Activated CD8-positive, alpha-beta memory T cell treated with anti-CD3 and anti-CD28 coated beads, Interleukin-2, amount 50 U/mL, for 1 hour (primary cell): ENCODE measurements around the gene CD6.
"Not testable (repeated sequence)": the region's sequence is repeated elsewhere in the genome, so short reads cannot be mapped to it uniquely, and the experiment has no call there.

Source experiments
- DNase-seq: peaks from one replicate; pipeline ENCODE4 v3.0.0-alpha.2; 2020; ENCODE audit errors: extremely low read depth

Gene CD6

DNA sequence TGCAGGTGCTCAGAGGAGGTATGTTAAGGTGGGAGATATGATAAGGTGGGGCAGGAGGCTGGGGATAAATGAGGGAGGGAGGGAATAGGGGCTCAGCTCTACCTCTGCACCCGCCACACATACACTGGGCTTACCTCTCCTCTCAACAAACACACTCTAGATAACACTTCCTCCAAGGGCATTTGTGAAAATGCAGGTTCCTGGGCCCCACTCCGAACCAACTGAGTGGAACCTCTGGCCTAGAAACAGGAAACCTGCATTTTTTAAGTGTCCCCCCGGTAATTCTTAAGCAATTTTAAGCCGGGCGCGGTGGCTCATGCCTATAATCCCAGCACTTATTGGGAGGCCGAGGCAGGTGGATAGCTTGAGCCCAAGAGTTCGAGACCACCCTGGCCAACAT is 84.3 kb downstream of the CD6 start:
- DNase-seq, result no peak

DNA sequence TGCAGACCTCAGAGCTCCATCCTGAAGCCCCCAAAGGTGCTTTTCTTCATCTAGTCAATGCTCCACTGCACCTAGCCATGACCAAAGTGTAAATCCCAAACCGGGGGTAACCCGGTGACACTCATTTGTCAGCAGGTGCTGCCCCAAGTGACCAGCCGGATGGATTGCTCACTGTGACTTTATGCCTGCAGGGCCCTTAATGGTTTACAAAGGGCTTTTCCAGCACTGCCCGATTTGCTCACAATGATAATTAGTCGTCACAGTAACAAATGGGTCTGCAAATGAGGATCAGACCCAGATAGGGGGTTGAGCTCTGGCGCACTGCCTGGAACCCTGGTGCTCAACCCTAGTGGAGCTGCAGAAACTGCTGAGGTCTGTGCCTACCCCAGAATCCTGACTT is 85.1 kb downstream of the CD6 start:
- no peak for DNase-seq

DNA sequence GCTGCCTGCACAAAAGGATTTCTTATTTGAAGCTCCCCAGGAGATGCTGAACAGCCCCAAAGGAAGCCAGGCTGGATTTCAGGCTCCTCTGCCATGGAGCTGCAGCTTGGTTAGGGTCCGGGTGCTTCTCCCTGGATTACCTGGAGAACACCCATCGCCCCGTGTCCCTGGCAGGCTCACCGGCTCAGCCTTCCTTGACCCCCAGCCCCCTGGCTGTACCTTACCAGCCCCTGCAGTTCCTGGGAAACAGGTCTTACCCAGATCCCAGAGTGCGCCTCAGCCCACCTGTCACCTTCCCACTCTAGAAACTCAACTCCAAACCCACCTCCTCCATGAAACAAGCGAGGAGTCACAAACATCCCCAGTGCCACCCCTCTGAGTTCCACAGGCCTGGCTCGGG is 85.5 kb downstream of the CD6 start:
- DNase-seq, result no peak

DNA sequence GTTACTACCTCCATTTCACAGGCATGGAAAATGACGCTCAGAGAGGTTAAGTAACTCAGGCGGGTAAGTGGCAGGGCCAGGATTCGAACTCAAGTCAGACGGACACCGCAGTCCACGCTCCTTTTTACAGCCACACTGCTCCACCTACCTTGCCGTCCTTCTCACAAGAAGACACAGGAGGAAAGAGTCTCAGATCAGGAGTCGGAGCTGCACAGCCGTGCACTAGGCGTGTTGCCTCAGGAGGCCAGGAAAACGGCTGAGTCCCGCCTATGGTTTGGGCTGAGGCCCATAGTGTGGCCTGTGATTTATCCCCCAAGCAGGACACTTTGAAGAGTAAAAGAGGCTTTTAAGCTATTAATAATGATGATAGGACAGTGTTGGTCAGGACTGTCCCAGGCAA is 86.1 kb downstream of the CD6 start:
- no peak for DNase-seq

DNA sequence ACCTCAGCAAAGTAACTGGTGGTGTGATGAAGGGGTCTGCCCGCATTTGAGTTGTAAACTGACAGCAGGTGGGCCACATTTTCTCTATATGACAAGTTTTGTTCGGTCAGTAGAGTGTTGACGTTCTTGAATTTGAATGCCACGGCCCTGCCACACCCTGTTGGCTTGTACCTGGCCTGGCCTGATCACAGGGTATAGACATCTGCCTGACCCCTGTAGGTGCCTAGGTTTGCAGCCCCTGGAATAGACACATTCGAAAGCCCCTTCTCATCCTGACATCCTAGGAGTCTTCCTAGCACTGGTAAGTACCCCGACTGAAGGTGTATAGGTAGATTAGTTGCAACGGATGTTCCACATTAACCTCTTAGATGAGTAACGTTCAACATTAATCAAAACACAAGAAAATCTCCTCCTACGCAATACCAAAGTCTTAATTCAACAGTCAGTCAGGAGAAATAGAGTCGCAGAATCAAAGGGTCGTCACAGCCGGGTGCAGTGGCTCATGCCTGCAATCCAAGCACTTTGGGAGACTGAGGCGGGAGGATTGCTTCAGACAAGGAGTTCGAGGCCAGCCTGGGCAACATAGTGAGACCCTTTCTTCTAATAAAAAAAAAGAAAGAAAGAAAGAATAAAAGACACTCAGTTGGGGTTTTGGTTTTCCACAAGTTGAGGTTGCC is 87.2 kb downstream of the CD6 start:
- no peak for DNase-seq

DNA sequence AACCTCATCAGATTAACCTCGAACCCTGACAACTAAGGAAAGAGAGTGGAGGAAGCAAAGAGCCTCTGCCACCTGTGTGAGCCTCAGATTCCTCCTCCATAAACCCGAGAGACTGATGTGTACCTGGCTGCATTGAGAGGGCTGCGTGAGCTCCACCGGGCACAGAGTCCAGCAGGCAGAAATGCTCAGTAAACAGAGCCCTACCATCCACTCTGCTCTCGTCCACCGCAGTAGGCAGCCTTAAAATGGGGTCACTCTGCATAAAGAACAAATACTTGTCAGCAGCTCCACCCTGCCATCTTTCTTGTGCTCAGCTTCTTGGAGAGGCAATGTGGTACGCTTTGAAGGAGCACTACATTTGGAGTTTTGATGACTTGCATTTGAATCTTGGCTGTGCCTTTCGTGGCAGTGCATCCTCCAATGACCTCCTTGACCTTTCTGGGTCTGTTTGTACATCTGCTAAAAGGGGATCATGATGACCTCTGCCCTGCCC is 87.8 kb downstream of the CD6 start:
- DNase-seq, result no peak

DNA sequence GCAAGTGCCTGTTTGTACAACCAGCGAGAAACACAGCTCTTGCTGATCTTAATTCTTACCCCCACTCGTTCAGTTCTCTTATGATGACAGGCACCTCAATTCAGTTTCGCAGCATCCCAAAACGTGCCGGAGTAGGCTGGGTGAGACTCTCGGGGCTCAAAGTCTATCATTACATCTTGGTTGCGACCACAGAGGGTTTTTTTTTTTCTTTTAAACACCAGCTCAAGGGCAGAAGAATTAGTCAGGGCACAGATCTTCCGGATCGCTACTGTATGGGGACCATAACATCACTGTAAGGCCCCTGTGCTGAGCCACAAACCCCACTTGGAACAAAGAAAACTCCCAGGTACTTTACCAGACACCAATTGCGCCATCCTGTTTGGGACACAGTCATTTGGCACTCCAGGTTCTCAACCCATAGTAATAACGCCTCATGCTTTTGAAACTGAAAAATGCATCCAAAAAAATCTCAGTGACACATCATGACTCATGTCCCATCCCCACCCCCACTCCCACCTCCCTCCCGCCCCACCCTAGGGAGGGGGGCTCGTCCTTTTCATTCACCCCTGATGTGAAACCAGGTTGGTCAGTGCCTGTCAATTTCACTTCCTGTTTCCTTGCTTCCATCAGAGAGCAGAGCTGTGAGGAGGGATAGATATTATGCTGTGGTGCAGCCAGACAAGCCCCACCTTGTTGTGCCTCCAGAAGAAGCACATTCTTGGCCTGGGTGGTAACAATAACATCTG is 89.8 kb downstream of the CD6 start:
- DNase-seq, result peak; percentile 61

DNA sequence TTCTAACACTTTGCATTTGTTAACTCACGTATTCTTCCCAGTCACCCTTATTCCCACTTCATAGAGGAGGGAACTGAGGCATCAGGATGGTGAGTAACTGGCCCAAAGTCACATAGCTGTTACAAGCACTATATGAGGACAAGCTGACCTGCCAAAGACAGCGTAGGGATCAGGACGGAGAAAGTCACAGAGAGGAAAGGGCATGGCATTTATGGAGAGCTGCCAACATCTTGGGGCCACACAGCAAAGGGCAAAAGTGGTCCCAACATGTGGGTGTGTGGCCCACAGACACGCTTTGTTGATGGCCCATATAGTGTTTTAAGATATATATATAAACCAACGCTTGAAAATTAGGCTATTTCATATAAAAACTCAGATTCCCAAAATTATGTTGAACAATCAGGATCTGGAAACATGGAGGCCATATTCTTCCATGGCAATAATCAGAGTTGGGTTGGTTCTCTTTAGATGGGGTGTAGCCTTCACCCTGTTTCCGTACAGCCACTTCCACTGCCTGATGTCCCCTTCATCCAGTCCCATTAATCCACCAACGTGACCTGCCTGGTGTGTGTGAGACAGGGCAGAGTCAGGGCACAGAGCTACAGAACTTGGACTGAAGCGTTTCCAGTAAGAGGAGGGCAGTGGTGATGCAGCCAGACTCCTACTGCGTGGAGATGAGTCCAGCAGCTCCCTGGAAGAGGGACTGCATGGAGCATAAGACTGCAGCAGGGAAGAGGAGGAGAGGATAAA is 90.9 kb downstream of the CD6 start:
- no peak for DNase-seq

DNA sequence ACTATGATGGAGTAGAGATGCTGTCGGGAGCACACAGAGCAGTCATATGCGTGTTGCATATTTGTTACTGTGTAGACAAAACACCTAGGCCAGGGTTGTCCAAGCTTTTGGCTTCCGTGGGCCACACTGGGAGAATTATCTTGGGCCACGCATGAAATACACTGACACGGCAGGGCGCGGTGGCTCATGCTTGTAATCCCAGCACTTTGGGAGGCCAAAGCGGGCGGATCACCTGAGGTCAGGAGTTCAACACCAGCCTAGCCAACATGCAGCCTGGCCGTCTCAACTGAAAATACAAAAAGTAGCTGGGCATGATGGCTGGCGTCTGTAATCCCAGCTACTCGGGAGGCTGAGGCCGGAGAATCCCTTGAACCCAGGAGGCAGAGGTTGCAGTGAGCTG is 93.8 kb downstream of the CD6 start:
- DNase-seq, result not testable (repeated sequence)

DNA sequence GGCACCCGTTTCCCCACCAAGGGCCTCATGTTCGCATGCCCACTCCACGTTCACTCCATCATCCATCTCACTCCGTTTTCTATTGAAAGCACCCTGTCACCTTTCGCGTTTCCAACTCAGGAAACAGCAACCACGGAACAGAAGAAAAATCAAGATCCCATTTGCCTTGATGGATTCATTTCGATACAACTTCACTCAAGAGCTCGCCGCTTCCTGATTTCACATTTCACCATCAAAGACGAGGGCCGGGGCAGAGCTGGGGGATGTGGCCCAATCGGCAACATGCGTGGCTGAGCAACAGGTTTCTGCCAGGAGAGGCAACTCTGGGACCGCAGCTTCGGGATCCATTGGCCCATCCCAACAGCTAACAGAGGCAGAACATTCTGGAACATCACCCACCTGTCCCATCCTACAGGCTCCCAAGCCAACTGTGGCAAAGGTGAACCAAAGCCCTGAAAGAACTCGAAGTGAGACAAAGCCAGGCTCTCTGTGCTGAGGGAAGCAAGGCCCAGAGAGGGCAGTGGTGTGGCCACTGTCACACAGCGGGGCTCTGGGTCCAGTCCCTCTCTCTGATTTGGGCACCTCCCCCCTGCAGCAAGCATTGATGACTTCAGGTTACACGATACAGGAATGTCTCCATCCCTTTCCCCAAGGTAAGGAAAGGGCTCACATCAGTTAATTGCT is 94.6 kb downstream of the CD6 start:
- no peak for DNase-seq

DNA sequence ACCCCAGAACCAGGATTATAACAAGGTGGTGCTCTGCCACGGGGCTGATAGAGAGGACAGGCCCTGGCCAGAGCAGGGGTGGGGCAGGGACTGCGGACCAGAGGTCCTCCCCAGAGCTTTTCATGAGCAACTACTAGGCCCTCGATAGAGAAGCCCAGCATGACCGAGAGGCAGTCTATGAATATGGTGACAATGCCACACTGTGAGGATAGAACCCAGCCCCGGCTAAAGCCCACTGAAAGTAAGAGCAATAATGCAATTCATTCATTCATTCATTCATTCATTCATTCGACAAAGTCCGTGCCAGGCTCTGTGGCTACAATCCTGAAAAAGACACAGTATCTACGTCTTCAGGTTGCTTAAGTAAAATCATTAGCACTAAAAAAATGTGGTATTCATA is 95.2 kb downstream of the CD6 start:
- DNase-seq, result no peak

DNA sequence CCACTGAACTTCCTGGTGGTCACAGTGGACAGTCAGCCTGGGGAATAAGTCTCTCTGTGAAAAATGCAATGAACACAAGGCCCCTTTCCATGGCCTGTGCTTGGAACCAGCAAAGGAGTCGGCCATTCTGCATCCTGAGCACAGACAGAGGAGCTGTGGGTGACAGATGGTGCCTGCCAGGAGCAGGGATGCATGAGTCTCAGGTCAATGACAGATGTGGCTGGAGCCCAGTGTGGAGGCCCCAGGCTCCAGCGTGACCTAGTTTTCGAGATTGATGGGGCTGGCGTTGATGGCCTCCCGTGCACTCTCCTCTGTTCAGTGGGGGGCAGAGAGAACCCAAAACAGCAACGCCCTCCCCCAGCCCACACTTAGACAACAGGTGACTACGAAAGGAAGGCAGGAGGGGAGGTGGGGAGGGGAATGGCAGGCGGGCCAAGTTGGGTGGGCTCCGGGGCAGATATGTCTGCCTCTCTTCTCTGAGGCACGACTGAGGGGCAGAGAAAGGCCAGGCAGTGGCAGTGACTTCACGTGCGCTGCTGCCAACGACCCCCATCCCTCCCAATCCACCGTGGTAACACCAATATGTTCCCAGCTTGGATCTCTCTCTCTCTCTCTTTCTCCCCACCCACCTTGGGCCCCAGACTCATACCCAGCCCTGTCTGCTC is 96.4 kb downstream of the CD6 start:
- DNase-seq, result no peak

DNA sequence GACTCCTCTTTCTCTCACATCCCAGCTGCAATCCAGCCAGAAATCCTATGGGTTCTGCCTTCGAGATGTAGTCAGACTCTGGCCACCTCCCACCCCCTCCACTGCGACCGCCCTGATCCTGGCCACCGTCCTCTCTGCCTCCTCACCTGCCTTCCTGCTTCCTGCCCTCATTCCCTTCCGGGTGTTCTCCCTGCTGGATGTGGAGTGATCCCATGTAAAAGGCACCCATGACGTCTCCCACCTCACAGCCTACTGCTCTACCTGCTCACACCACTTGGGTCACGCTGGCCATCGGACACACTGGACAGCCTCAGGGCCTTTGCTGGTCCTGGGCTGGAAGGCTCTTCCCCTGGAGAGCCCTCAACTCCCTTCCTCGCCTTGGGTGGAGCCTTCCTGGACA is 97.1 kb downstream of the CD6 start:
- DNase-seq, result no peak

DNA sequence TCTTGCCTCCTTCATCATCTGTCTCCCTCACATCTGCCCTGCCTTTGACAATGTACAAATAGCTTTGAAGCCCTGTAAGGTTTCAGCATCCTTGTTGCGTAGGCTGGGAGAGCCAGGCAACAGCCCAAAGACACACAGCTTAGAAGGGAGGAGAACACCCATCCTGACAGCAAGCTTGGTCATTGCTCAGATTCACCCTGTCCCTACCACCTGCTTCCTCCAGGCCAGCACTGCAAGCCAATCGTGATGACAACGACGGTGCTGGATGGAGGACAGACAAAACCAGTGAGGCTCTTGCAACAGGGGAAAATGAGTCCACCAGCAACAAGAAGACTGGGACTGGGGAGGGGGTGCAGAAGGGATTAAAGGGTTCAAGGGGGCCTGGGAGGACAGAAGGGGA is 97.9 kb downstream of the CD6 start:
- DNase-seq, result no peak
